Left ventricle myocardium inferior (tissue), 1 donor: Measurements from ENCODE around the gene NFIA. TPM values are rescaled to one million over a fixed set of nuclear protein-coding genes. Genes with fewer than 3 reads are reported as not detected.

Source experiments
- DNase-seq: peaks from one replicate; pipeline ENCODE4 v3.0.0-alpha.2; 2020
- H3K27ac ChIP-seq: fragments of 200-600 bp; replicated peaks from 2 replicates; pipeline ENCODE4 v1.8.0; 2021
- H3K27me3 ChIP-seq: fragments of 200-600 bp; 2 replicates; pipeline ENCODE4 v1.8.0; 2021; ENCODE audit warnings: low read depth
- H3K36me3 ChIP-seq: fragments of 200-600 bp; 2 replicates; pipeline ENCODE4 v1.8.0; 2021
- H3K4me1 ChIP-seq: fragments of 200-600 bp; 2 replicates; pipeline ENCODE4 v1.8.0; 2021
- H3K4me3 ChIP-seq: fragments of 200-600 bp; 2 replicates; pipeline ENCODE4 v1.8.0; 2021; ENCODE audit warnings: mild to moderate bottlenecking, moderate library complexity
- H3K9me3 ChIP-seq: fragments of 200-600 bp; replicated peaks from 2 replicates; pipeline ENCODE4 v1.8.0; 2021
- intact Hi-C: fragments of 100-400 bp; cut with micrococcal nuclease; formaldehyde crosslinking; loops from one replicate; pipeline ENCODE4 v1.11.0; 2022
- total RNA-seq: library from RNA; stranded (reverse); fragmentation: NEBNext Ultra II Directional; extraction: Animal tissue kit (Norgen Biotek cat#: 25700); gene quantifications from one replicate; pipeline ENCODE4 v1.2.1, GENCODE V29; 2021
- TF ChIP-seq, protein P1 (sequence below): fragments of 200-600 bp; IDR thresholded peaks from 2 replicates; pipeline ENCODE4 v1.8.0; 2021; ENCODE audit warnings: antibody characterized with exemption, mild to moderate bottlenecking, borderline replicate concordance
- donor health status: DM: no; HTN: yes; CAD: no; lungs with severe emphysema.

Gene NFIA
- total RNA-seq, 1 donor from 2014 or later, result 90.2 TPM

GRCh38 chr1:61386770-61387169, 304.4 kb downstream of the NFIA start:
- intact Hi-C loops, result no loop called here
- peaks cover 14% of the 10 kb centered on the region for H3K9me3 ChIP-seq
- peaks cover 21% of the 10 kb centered on the region for H3K4me1 ChIP-seq
- H3K27me3 ChIP-seq, result no peaks in the 10 kb centered on the region
- H3K27ac ChIP-seq, result peak overlapping the region; percentile 32
- peaks cover 50% of the 10 kb centered on the region for H3K36me3 ChIP-seq
- TF ChIP-seq, protein P1, sequence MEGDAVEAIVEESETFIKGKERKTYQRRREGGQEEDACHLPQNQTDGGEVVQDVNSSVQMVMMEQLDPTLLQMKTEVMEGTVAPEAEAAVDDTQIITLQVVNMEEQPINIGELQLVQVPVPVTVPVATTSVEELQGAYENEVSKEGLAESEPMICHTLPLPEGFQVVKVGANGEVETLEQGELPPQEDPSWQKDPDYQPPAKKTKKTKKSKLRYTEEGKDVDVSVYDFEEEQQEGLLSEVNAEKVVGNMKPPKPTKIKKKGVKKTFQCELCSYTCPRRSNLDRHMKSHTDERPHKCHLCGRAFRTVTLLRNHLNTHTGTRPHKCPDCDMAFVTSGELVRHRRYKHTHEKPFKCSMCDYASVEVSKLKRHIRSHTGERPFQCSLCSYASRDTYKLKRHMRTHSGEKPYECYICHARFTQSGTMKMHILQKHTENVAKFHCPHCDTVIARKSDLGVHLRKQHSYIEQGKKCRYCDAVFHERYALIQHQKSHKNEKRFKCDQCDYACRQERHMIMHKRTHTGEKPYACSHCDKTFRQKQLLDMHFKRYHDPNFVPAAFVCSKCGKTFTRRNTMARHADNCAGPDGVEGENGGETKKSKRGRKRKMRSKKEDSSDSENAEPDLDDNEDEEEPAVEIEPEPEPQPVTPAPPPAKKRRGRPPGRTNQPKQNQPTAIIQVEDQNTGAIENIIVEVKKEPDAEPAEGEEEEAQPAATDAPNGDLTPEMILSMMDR, result no peak
- H3K4me3 ChIP-seq, result no peak overlapping the region
- no peak for DNase-seq

DNA sequence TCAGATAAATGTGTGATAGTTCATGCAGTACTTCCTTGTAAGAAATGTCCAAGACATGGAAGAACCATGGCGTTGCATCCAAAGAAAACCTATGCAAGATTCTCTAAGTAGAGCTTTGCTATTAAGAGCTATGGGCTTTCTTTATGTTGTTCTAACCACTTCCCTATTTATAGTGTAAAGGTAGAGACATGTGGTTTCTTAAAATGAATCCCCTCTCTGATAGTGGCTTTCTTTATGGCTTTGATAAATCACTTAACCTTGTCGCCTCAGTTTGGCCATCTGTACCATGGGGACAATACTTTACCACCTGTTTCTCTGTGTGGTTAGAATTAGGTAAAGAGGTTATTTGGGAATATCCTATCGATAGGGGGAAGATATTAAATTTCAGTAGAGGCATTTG, 305.5 kb downstream of the NFIA start:
- Histone ChIP-seq H3K4me1 (peaks cover 23% of the 10 kb centered on the region), H3K9me3 (peaks cover 14% of the 10 kb centered on the region), H3K4me3 (no peak overlapping the region), H3K27ac (no peak overlapping the region), H3K36me3 (peaks cover 50% of the 10 kb centered on the region), H3K27me3 (no peaks in the 10 kb centered on the region)
- no peak for DNase-seq
- intact Hi-C loops, result no loop called here
- TF ChIP-seq, protein P1, result no peak

- Histone ChIP-seq H3K27me3 (no peaks in the 10 kb centered on the region), H3K36me3 (peaks cover 44% of the 10 kb centered on the region), H3K9me3 (peaks cover 14% of the 10 kb centered on the region), H3K4me3 (no peak overlapping the region), H3K4me1 (peaks cover 23% of the 10 kb centered on the region), H3K27ac (no peak overlapping the region)
- intact Hi-C loops, result no loop called here
- DNase-seq, result no peak
- TF ChIP-seq, protein P1, result no peak
Measured at GRCh38 chr1:61388566-61388965, 306.2 kb downstream of the NFIA start.

DNA sequence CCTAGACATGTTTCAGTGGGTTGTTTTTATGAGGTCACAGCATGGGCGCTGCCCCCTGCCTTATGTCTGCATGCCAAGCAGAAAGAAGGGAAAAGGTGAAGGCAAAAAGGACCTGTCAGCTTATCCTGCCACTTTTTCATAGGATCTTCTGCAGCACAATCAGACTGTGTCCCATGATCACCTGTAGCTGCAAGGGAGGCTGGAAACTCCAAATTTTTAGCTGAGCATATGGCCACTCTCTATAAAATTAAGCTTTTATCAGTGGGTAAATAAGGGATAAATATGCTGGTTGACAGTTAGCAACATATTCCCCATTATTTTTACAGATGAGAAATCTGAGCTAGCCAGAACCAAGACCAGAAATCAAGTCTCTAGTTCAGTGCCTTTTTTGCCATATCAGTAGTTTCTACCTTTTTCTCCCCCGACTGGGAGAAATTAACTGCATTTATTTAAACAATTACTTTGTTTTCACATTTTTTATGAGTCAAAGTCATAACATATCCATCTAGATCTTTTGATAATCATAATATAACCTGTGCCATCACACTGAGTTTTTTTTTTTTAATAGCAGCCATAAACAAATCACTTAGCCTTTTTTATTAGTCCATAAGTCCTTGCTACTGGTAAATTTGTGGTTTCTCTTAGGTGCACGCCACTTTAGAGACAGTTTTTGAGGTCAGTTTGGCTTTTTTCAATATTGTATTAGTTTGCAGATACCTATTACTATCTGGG, 307.0 kb downstream of the NFIA start:
- Histone ChIP-seq H3K4me1 (peaks cover 23% of the 10 kb centered on the region), H3K9me3 (peaks cover 14% of the 10 kb centered on the region), H3K27ac (no peak overlapping the region), H3K36me3 (peaks cover 38% of the 10 kb centered on the region), H3K4me3 (no peak overlapping the region), H3K27me3 (no peaks in the 10 kb centered on the region)
- intact Hi-C loops, result no loop called here
- TF ChIP-seq, protein P1, result no peak
- DNase-seq, result no peak

- H3K27ac ChIP-seq, result no peak overlapping the region
- TF ChIP-seq, protein P1, result no peak
- H3K4me3 ChIP-seq, result no peak overlapping the region
- H3K9me3 ChIP-seq, result peaks cover 14% of the 10 kb centered on the region
- peaks cover 31% of the 10 kb centered on the region for H3K36me3 ChIP-seq
- intact Hi-C loops, result no loop called here
- H3K27me3 ChIP-seq, result no peaks in the 10 kb centered on the region
- H3K4me1 ChIP-seq, result peaks cover 23% of the 10 kb centered on the region
- no peak for DNase-seq
Measured at GRCh38 chr1:61389926-61390845, 307.8 kb downstream of the NFIA start.
